Measurements from ENCODE around the gene SOBP.
A peak's percentile ranks its signal among the peaks of the same experiment; 100 is the strongest.

Gene SOBP

GRCh38 chr6:107536180-107536961, 46.5 kb downstream of the SOBP start:
- DNase-seq (ENCODE audit: low read depth), result no peak
- no peak overlapping the region for H3K4me3 ChIP-seq (ENCODE audit: low read length)
- no peak for TF ChIP-seq CTCF (IDR thresholded peaks at IDR 0.05; ENCODE audit: insufficient read depth, low read depth, low read length, missing control alignments)

GRCh38 chr6:107537559-107537958, 47.6 kb downstream of the SOBP start:
- H3K4me3 ChIP-seq (ENCODE audit: low read length), result no peak overlapping the region
- no peak for TF ChIP-seq CTCF (IDR thresholded peaks at IDR 0.05; ENCODE audit: insufficient read depth, low read depth, low read length, missing control alignments)
- DNase-seq (ENCODE audit: low read depth), result no peak

- no peak for TF ChIP-seq CTCF (IDR thresholded peaks at IDR 0.05; ENCODE audit: insufficient read depth, low read depth, low read length, missing control alignments)
- H3K4me3 ChIP-seq (ENCODE audit: low read length), result no peak overlapping the region
- no peak for DNase-seq (ENCODE audit: low read depth)
Measured at GRCh38 chr6:107538856-107539387, 49.0 kb downstream of the SOBP start.

GRCh38 chr6:107539409-107539808, 49.5 kb downstream of the SOBP start:
- H3K4me3 ChIP-seq (ENCODE audit: low read length), result no peak overlapping the region
- peak; percentile 25 for DNase-seq (ENCODE audit: low read depth)

GRCh38 chr6:107539849-107540464, 50.0 kb downstream of the SOBP start:
- DNase-seq (ENCODE audit: low read depth), result no peak
- no peak overlapping the region for H3K4me3 ChIP-seq (ENCODE audit: low read length)
- no peak for TF ChIP-seq CTCF (IDR thresholded peaks at IDR 0.05; ENCODE audit: insufficient read depth, low read depth, low read length, missing control alignments)

More at GRCh38 chr6:107539409-107539808, 49.5 kb downstream of the SOBP start:
- TF ChIP-seq CTCF (IDR thresholded peaks at IDR 0.05; ENCODE audit: insufficient read depth, low read depth, low read length, missing control alignments), result no peak

GRCh38 chr6:107540465-107540857, 50.5 kb downstream of the SOBP start:
- TF ChIP-seq CTCF (IDR thresholded peaks at IDR 0.05; ENCODE audit: insufficient read depth, low read depth, low read length, missing control alignments), result no peak
- DNase-seq (ENCODE audit: low read depth), result no peak
- no peak overlapping the region for H3K4me3 ChIP-seq (ENCODE audit: low read length)

All from epithelial cell of esophagus (primary cell).